HCT116 (cell line): ENCODE results near the gene ARHGAP10. TPM values are rescaled to one million over a fixed set of nuclear protein-coding genes. Genes with fewer than 3 reads are reported as not detected.

ENCODE experiments used
- ATAC-seq: fragments of 200-7000 bp; cut with Tn5 transposase; 2 replicates; pipeline ENCODE4 v1.9.1; 2020; ENCODE audit warnings: mild to moderate bottlenecking, moderate library complexity
- BruUV-seq: library from RNA; stranded (reverse); fragments of 400-500 nt; replicated peaks from 2 replicates; lab custom pipeline; 2021; lab: Mats Ljungman, UMichigan
- CTCF ChIA-PET: fragments of 300-600 bp; sonication (Branson Sonifier 250); formaldehyde crosslinking; loops from one replicate; lab custom pipeline; 2021; ENCODE audit warnings: antibody characterized with exemption; lab: Charles Lee
- POLR2A ChIA-PET: fragments of 300-600, 350-600 bp; sonication (Branson Sonifier 250); formaldehyde crosslinking; loops from one replicate; lab custom pipeline; 2021; ENCODE audit warnings: antibody characterized with exemption; lab: Charles Lee
- RAD21 ChIA-PET, 2 experiments: fragments of 300-600 bp; sonication (Branson Sonifier 250); formaldehyde crosslinking; loops; one replicate each; lab custom pipeline; 2023; ENCODE audit warnings: low total read pairs in 2 of 2; ENCODE audit not compliant: uncharacterized antibody in 2 of 2, unreplicated experiment in 2 of 2, low non-redundant PET in 1 of 2; lab: Charles Lee
- DNase-seq: peaks from one replicate; pipeline ENCODE4 v3.0.0-alpha.2; 2010; ENCODE audit warnings: low read depth, low spot score
- H2AFZ ChIP-seq: fragments of 200-600 bp; shearing (Covaris generic), sonication (generic); 2 replicates; pipeline ENCODE4 v1.6.1; 2017; ENCODE audit warnings: low read depth, mixed run types, mixed read lengths, antibody characterized with exemption, low read length; ENCODE audit not compliant: poor library complexity, severe bottlenecking
- H3K27ac ChIP-seq: 2 replicates; pipeline ENCODE4 v1.5.1; 2012; ENCODE audit warnings: low read depth, low read length
- H3K27me3 ChIP-seq: fragments of 200-600 bp; sonication (generic); 2 replicates; pipeline ENCODE4 v1.6.1; 2016; ENCODE audit warnings: mixed run types, low read length, mixed read lengths; ENCODE audit not compliant: insufficient read depth
- H3K36me3 ChIP-seq, 2 experiments: fragments of 200-500 bp in 1 of 2; fragments of 200-600 bp in 1 of 2; sonication (Bioruptor generic) in 1 of 2; sonication (generic) in 1 of 2; 2 replicates each; pipeline versions ENCODE4 v1.5.1 to v1.6.1; 2014 to 2016; ENCODE audit warnings: low read length in 2 of 2, inconsistent platforms in 1 of 2, mixed read lengths in 1 of 2, mixed run types in 1 of 2; ENCODE audit not compliant: insufficient read depth in 2 of 2, control insufficient read depth in 1 of 2
- H3K4me1 ChIP-seq, 2 experiments: fragments of 200-600 bp in 1 of 2; sonication (generic) in 1 of 2; 2 replicates each; pipeline versions ENCODE4 v1.5.1 to v1.6.1; 2012 to 2017; ENCODE audit warnings: low read length in 2 of 2, inconsistent platforms in 1 of 2, mild to moderate bottlenecking in 1 of 2, mixed read lengths in 1 of 2, mixed run types in 1 of 2, moderate library complexity in 1 of 2; ENCODE audit not compliant: insufficient read depth in 2 of 2, control insufficient read depth in 1 of 2
- H3K4me2 ChIP-seq: fragments of 200-600 bp; sonication (generic); 2 replicates; pipeline ENCODE4 v1.6.1; 2017; ENCODE audit warnings: mixed run types, low read length, mixed read lengths
- H3K4me3 ChIP-seq, 2 experiments: fragments of 200-600 bp in 1 of 2; sonication (generic) in 1 of 2; replicated peaks in 1 of 2; 2 replicates each; pipeline ENCODE4 v1.5.1; 2011 to 2016; ENCODE audit warnings: low read length in 2 of 2, control low read depth in 1 of 2, low read depth in 1 of 2, mild to moderate bottlenecking in 1 of 2, mixed read lengths in 1 of 2, mixed run types in 1 of 2
- H3K79me2 ChIP-seq: fragments of 200-600 bp; sonication (generic); 2 replicates; pipeline ENCODE4 v1.6.1; 2017; ENCODE audit warnings: mild to moderate bottlenecking, mixed run types, low read length, moderate library complexity, mixed read lengths; ENCODE audit not compliant: insufficient read depth
- H3K9ac ChIP-seq: fragments of 200-600 bp; sonication (generic); 2 replicates; pipeline ENCODE4 v1.6.1; 2016; ENCODE audit warnings: low read length, mixed read lengths
- H3K9me2 ChIP-seq: fragments of 200-600 bp; sonication (generic), shearing (Covaris generic); 2 replicates; pipeline ENCODE4 v1.6.1; 2017; ENCODE audit warnings: mixed run types, mild to moderate bottlenecking, moderate library complexity; ENCODE audit not compliant: insufficient read depth
- H3K9me3 ChIP-seq, 2 experiments: fragments of 200-500 bp in 1 of 2; fragments of 200-600 bp in 1 of 2; sonication (Bioruptor generic) in 1 of 2; sonication (generic) in 1 of 2; 2 replicates each; pipeline ENCODE4 v1.6.1; 2014 to 2017; ENCODE audit warnings: low read length in 2 of 2, mixed read lengths in 2 of 2, inconsistent platforms in 1 of 2, low read depth in 1 of 2, mild to moderate bottlenecking in 1 of 2, mixed run types in 1 of 2, moderate library complexity in 1 of 2; ENCODE audit not compliant: control insufficient read depth in 1 of 2, insufficient read depth in 1 of 2
- H4K20me1 ChIP-seq: fragments of 200-600 bp; sonication (generic), shearing (Covaris generic); 2 replicates; pipeline ENCODE4 v1.6.1; 2017; ENCODE audit warnings: mixed run types, mild to moderate bottlenecking, moderate library complexity; ENCODE audit not compliant: insufficient read depth
- EGR1 ChIP-seq: IDR thresholded peaks from 2 replicates; pipeline ENCODE4 v1.6.1; 2012; ENCODE audit warnings: low read depth
- ELF1 ChIP-seq: IDR thresholded peaks from 2 replicates; pipeline ENCODE4 v1.6.1; 2012; ENCODE audit warnings: low read depth, borderline replicate concordance
- EZH2phosphoT487 ChIP-seq: fragments of 200-600 bp; IDR thresholded peaks from 2 replicates; pipeline ENCODE4 v1.6.1; 2018; ENCODE audit warnings: antibody characterized with exemption, borderline replicate concordance
- FOSL1 ChIP-seq: IDR thresholded peaks from 2 replicates; pipeline ENCODE4 v1.6.1; 2012; ENCODE audit warnings: low read depth
- JUND ChIP-seq: IDR thresholded peaks from 2 replicates; pipeline ENCODE4 v1.6.1; 2012
- POLR2A ChIP-seq: IDR thresholded peaks from 2 replicates; pipeline ENCODE4 v1.7.0; 2011; ENCODE audit warnings: borderline replicate concordance; ENCODE audit not compliant: insufficient read depth, insufficient read length; ENCODE audit errors: extremely low read depth
- POLR2AphosphoS5 ChIP-seq: IDR thresholded peaks from 2 replicates; pipeline ENCODE4 v1.6.1; 2011; ENCODE audit warnings: mild to moderate bottlenecking, low read depth, low read length, moderate library complexity
- RAD21 ChIP-seq: IDR thresholded peaks from 2 replicates; pipeline ENCODE4 v1.6.1; 2012; ENCODE audit warnings: low read depth, mild to moderate bottlenecking
- SIN3A ChIP-seq: IDR thresholded peaks from 2 replicates; pipeline ENCODE4 v1.6.1; 2012; ENCODE audit warnings: low read depth
- SP1 ChIP-seq: IDR thresholded peaks from 2 replicates; pipeline ENCODE4 v1.6.1; 2012; ENCODE audit warnings: low read depth
- SRF ChIP-seq: IDR thresholded peaks from 2 replicates; pipeline ENCODE4 v1.6.1; 2012; ENCODE audit warnings: low read depth
- ZFX ChIP-seq: fragments of 450-650 bp; IDR thresholded peaks from 2 replicates; pipeline ENCODE4 v1.6.1; 2017
- ZNF274 ChIP-seq: fragments of 200-500 bp; sonication (Bioruptor generic); IDR thresholded peaks from 2 replicates; pipeline ENCODE4 v1.6.1; 2014; ENCODE audit warnings: mild to moderate bottlenecking, low read depth, low read length, inconsistent platforms
- intact Hi-C: fragments of 100-400 bp; cut with micrococcal nuclease; formaldehyde crosslinking; loops from 2 replicates; pipeline ENCODE4 v1.10.0; 2022
- total RNA-seq: library from RNA; stranded (reverse); gene quantifications from one replicate; pipeline ENCODE4 v1.2.1, GENCODE V29; 2021; ENCODE audit not compliant: unreplicated experiment
- TF ChIP-seq, protein P1 (sequence below), 3 experiments: fragments of 200-600 bp in 1 of 3; sonication (generic) in 1 of 3; IDR thresholded peaks in 2 of 3; conservative IDR thresholded peaks in 1 of 3; 2 replicates each; pipeline ENCODE4 v1.5.1; 2012 to 2017; ENCODE audit warnings: low read depth in 2 of 3, low read length in 2 of 3, antibody characterized with exemption in 1 of 3, borderline replicate concordance in 1 of 3, control low read depth in 1 of 3, mild to moderate bottlenecking in 1 of 3, mixed read lengths in 1 of 3, mixed run types in 1 of 3, moderate library complexity in 1 of 3; ENCODE audit not compliant: insufficient read depth in 1 of 3
- TF ChIP-seq, protein P2 (sequence below): IDR thresholded peaks from 2 replicates; pipeline ENCODE4 v1.6.1; 2012
- TF ChIP-seq, protein P3 (sequence below): IDR thresholded peaks from 2 replicates; pipeline ENCODE4 v1.6.1; 2011; ENCODE audit warnings: mild to moderate bottlenecking, low read length, moderate library complexity; ENCODE audit not compliant: insufficient replicate concordance; ENCODE audit errors: extremely low read depth

The ARHGAP10 gene
- total RNA-seq, 1 experiment from 2014 or later, result 24.7 TPM

DNA sequence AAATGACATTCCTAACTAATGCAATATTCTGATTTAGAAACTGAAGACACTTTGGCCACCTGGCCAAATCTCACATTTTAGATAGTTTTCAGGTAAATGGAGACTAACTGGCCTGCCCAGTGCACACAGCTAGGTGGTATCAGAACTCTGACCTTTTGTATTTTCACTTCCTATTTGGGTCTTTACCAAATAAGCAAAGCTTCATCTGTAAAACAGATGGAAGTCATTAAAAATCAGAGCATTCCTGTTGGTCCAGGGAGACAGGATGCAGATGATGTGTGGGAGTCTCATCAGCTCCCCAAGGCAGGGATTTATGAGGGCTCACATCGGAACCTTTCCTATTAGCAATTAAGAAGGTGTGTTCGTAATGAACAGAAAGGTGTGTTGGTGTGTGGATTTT, 57.7 kb downstream of the ARHGAP10 start (continued):
- TF ChIP-seq, protein P1, sequence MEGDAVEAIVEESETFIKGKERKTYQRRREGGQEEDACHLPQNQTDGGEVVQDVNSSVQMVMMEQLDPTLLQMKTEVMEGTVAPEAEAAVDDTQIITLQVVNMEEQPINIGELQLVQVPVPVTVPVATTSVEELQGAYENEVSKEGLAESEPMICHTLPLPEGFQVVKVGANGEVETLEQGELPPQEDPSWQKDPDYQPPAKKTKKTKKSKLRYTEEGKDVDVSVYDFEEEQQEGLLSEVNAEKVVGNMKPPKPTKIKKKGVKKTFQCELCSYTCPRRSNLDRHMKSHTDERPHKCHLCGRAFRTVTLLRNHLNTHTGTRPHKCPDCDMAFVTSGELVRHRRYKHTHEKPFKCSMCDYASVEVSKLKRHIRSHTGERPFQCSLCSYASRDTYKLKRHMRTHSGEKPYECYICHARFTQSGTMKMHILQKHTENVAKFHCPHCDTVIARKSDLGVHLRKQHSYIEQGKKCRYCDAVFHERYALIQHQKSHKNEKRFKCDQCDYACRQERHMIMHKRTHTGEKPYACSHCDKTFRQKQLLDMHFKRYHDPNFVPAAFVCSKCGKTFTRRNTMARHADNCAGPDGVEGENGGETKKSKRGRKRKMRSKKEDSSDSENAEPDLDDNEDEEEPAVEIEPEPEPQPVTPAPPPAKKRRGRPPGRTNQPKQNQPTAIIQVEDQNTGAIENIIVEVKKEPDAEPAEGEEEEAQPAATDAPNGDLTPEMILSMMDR (IDR thresholded peaks at IDR 0.05 in 2 of 3, conservative IDR thresholded peaks at IDR 0.05 in 1 of 3; ENCODE audit: borderline replicate concordance in 1 of 3, insufficient read depth in 1 of 3, low read depth in 2 of 3, low read length in 2 of 3), result no peak

DNA sequence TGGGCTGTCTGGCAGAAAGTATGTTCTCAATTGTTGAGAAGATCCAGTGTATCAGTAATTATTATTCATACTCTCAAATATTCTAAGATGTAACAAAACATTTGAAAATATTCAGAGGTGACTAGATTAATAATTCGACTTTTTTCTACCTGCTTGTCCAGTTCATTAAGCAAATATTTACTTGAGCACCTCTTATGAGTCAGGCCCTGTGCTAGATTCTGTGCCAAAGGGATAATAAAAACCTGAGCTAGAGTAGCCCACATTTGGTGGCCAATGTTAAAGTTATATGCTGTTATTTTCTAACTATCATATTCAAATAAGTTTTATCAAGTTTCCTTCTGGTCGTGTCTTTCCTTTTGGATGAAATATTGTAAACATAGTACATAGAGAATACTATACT, 58.5 kb downstream of the ARHGAP10 start:
- Histone ChIP-seq H3K9me3 (no peaks in the 10 kb centered on the region), H2AFZ (no peak overlapping the region), H3K9ac (no peak overlapping the region), H3K4me1 (peaks cover 29 to 69% of the 10 kb centered on the region in 2 experiments), H3K4me2 (peak overlapping the region; percentile 10; the same call in 1 of the 2 replicates), H3K36me3 (no peaks in the 10 kb centered on the region), H3K4me3 (no peak overlapping the region), H3K79me2 (peaks cover 77% of the 10 kb centered on the region), H3K27ac (no peak overlapping the region), H3K9me2 (no peaks in the 10 kb centered on the region), H4K20me1 (no peaks in the 10 kb centered on the region; the same call in 1 of the 2 replicates), H3K27me3 (no peaks in the 10 kb centered on the region)
- TF ChIP-seq, protein P2, sequence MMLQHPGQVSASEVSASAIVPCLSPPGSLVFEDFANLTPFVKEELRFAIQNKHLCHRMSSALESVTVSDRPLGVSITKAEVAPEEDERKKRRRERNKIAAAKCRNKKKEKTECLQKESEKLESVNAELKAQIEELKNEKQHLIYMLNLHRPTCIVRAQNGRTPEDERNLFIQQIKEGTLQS, result no peak
- TF ChIP-seq ZNF274, result no peak
- TF ChIP-seq, protein P1 (IDR thresholded peaks at IDR 0.05 in 2 of 3, conservative IDR thresholded peaks at IDR 0.05 in 1 of 3; ENCODE audit: borderline replicate concordance in 1 of 3, insufficient read depth in 1 of 3, low read depth in 2 of 3, low read length in 2 of 3), result no peak
- no peak for TF ChIP-seq EZH2phosphoT487
- TF ChIP-seq JUND, result 0 out of 2 replicates have a peak, but pooled peaks have one; percentile 23
- no peak for TF ChIP-seq POLR2A
- TF ChIP-seq ZFX, result no peak
- TF ChIP-seq POLR2AphosphoS5, result no peak
- TF ChIP-seq ELF1, result no peak
- no peak for TF ChIP-seq RAD21
- TF ChIP-seq FOSL1, result no peak; the same call in 1 of the 2 replicates
- TF ChIP-seq, protein P3, sequence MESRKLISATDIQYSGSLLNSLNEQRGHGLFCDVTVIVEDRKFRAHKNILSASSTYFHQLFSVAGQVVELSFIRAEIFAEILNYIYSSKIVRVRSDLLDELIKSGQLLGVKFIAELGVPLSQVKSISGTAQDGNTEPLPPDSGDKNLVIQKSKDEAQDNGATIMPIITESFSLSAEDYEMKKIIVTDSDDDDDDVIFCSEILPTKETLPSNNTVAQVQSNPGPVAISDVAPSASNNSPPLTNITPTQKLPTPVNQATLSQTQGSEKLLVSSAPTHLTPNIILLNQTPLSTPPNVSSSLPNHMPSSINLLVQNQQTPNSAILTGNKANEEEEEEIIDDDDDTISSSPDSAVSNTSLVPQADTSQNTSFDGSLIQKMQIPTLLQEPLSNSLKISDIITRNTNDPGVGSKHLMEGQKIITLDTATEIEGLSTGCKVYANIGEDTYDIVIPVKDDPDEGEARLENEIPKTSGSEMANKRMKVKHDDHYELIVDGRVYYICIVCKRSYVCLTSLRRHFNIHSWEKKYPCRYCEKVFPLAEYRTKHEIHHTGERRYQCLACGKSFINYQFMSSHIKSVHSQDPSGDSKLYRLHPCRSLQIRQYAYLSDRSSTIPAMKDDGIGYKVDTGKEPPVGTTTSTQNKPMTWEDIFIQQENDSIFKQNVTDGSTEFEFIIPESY, result no peak
- TF ChIP-seq EGR1, result no peak
- no peak for TF ChIP-seq SRF
- peak; percentile 26; the same call in 1 of the 2 replicates for TF ChIP-seq SP1
- no peak for TF ChIP-seq SIN3A
- RAD21 ChIA-PET, result no interaction called here
- POLR2A ChIA-PET, result no interaction called here
- CTCF ChIA-PET, result interaction anchor here (0.6 kb wide), 1 partner anchor 47 kb away, joined by 3 read pairs; no protein-coding TSS in a partner anchor
- DNase-seq (no peak), ATAC-seq (no peak)
- intact Hi-C loops, result no loop called here
- no TSS peak for BruUV-seq
